Measurements from ENCODE around the gene PAFAH2.

GRCh38 chr1:26016953-26017545, 19.2 kb upstream of the PAFAH2 start:
- TF ChIP-seq CTCF (IDR thresholded peaks at IDR 0.05; ENCODE audit: low read depth, low read length) (no peak), EZH2phosphoT487 (IDR thresholded peaks at IDR 0.05; ENCODE audit: low read depth) (no peak)
